HL-60 (cell line): ENCODE measurements around the gene CENPP.

Experiments used
- GABPA ChIP-seq: IDR thresholded peaks from 2 replicates; pipeline ENCODE4 v1.6.1; 2012; ENCODE audit warnings: low read depth
- POLR2AphosphoS5 ChIP-seq: IDR thresholded peaks from 2 replicates; pipeline ENCODE4 v1.6.1; 2012; ENCODE audit warnings: low read depth
- REST ChIP-seq: IDR thresholded peaks from 2 replicates; pipeline ENCODE4 v1.6.1; 2012; ENCODE audit warnings: low read depth; ENCODE audit not compliant: insufficient replicate concordance
- SPI1 ChIP-seq: IDR thresholded peaks from 2 replicates; pipeline ENCODE4 v1.6.1; 2012; ENCODE audit warnings: low read depth, mild to moderate bottlenecking, borderline replicate concordance
- TF ChIP-seq, protein P1 (sequence below): IDR thresholded peaks from one replicate; pipeline ENCODE4 v1.5.1; 2011; ENCODE audit warnings: low read length, control low read depth, inconsistent platforms; ENCODE audit not compliant: insufficient read depth

- TF ChIP-seq SPI1 (no peak), GABPA (no peak), POLR2AphosphoS5 (no peak), REST (no peak)
- TF ChIP-seq, protein P1, sequence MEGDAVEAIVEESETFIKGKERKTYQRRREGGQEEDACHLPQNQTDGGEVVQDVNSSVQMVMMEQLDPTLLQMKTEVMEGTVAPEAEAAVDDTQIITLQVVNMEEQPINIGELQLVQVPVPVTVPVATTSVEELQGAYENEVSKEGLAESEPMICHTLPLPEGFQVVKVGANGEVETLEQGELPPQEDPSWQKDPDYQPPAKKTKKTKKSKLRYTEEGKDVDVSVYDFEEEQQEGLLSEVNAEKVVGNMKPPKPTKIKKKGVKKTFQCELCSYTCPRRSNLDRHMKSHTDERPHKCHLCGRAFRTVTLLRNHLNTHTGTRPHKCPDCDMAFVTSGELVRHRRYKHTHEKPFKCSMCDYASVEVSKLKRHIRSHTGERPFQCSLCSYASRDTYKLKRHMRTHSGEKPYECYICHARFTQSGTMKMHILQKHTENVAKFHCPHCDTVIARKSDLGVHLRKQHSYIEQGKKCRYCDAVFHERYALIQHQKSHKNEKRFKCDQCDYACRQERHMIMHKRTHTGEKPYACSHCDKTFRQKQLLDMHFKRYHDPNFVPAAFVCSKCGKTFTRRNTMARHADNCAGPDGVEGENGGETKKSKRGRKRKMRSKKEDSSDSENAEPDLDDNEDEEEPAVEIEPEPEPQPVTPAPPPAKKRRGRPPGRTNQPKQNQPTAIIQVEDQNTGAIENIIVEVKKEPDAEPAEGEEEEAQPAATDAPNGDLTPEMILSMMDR = no peak
Measured at GRCh38 chr9:92494856-92495255, 169.1 kb downstream of the CENPP start.
